GM10847 (cell line): Measurements from ENCODE around the gene CTTNBP2NL.

ENCODE experiments used
- POLR2A ChIP-seq: IDR thresholded peaks from 2 replicates; pipeline ENCODE4 v1.6.1; 2011; ENCODE audit not compliant: insufficient read length; ENCODE audit errors: extremely low read depth

Gene CTTNBP2NL, protein sequence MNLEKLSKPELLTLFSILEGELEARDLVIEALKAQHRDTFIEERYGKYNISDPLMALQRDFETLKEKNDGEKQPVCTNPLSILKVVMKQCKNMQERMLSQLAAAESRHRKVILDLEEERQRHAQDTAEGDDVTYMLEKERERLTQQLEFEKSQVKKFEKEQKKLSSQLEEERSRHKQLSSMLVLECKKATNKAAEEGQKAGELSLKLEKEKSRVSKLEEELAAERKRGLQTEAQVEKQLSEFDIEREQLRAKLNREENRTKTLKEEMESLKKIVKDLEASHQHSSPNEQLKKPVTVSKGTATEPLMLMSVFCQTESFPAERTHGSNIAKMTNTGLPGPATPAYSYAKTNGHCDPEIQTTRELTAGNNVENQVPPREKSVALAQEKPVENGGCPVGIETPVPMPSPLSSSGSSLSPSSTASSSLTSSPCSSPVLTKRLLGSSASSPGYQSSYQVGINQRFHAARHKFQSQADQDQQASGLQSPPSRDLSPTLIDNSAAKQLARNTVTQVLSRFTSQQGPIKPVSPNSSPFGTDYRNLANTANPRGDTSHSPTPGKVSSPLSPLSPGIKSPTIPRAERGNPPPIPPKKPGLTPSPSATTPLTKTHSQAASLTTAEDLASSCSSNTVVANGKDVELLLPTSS

DNA sequence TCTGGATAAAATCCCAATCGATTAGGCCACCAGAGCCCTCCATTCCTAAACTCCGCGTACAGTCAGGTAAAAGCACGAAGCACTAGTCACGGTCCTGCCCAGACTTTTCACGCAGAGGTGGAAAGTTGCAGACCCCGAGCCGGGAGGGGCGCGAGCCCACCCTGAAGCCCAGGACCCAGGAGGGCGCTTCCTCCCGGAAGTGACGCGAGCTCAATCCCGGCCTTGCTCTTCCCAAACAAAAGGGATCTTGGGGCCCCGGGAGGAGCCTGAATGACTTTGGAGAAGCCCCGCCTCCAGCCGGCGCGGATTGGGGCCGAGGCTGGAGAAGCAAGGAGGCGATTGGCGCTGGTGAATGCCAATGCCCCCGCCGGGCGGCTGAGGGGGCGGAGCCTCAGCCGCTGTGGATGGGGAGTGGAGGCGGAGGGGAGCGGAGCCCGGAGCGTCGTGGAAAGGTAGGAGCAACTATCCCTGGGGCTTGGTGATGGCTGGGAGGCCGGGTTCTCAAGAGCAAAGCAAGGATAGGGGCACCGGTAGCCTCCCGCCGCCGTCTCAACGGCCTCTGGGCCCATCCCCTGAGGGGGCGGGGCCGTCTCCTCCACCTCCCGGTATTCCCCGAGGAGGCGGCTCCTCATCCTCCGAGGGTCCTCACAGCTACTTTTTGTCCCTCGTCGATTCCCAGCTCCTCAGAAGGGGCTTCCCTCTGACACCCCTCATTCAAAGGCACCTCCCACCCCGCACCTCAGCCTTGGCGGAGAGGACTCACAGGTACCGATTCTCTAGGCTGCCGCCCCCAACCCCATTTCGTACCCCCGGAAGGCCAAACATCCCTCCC, at the start of gene CTTNBP2NL:
TSS of gene CTTNBP2NL (plus strand) at position 394 of the 832 bp plus-strand sequence. CDS start 19,952 bp downstream, outside the sequence.
- TF ChIP-seq POLR2A: no peak

DNA sequence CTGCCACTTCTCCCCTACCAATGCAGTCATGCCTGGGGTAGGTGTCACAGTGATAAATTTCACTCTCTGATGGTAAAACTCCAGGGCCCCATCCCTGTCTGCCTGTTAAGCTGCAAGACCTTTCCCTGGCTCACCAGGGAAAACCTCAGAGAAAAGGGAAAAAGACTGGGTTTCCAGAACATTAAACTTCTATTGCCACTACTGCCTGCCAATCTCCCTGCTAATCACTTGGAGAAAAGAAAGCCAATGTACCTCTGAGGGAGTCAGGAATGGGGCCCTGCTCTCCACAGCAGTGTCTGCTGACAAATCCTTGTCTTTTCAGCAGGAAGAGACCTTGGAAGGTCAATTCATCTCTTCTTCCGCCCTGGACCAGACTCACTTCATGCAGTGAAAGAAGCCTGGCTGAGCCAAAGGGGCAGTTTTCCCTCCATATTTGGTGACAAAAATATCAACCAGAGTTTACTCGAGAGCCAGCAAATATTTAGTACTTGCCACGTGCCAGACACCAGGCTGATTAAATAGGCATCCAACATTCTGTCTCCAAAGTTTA, 49.1 kb upstream of the CTTNBP2NL start:
- TF ChIP-seq POLR2A: no peak

DNA sequence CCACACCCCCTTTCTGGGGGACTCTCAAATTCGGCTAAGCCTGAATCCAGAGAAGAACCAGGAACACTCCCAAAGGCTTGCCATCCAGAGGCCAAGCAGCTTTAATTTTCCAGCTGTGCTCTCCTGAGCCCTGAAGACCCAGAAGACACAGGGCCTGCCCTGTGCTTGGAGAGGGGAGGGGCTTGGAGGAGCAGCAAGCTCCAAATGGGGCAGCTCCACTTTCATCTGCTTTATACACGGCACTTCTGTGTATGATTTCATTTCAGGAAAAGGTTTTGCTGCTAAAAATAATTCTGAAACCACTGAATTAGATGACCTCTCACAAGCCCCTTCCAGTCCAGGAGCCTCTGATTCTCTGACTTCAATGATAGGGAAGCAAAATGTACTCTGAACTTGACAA, 39.2 kb upstream of the CTTNBP2NL start:
- TF ChIP-seq POLR2A: no peak

DNA sequence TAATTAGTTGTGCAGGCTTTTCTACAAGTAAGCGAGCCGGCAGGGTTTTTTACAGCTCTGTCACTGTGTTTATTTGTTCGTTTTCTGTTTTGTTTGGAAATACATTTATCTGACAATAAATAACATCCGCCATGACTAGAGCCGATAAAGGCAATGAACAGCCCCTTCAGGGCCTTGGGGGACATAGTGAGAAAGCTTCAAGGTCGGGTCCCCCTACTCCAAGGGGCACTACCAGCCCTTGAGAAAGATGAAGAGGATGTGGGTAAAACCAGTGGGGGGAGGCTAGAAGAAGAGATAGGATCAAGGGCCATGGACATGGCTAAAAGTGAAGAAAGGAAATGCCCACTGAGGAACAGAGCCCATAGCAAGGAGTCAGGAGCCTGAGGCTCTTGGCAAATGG, 38.5 kb upstream of the CTTNBP2NL start:
- TF ChIP-seq POLR2A: no peak

DNA sequence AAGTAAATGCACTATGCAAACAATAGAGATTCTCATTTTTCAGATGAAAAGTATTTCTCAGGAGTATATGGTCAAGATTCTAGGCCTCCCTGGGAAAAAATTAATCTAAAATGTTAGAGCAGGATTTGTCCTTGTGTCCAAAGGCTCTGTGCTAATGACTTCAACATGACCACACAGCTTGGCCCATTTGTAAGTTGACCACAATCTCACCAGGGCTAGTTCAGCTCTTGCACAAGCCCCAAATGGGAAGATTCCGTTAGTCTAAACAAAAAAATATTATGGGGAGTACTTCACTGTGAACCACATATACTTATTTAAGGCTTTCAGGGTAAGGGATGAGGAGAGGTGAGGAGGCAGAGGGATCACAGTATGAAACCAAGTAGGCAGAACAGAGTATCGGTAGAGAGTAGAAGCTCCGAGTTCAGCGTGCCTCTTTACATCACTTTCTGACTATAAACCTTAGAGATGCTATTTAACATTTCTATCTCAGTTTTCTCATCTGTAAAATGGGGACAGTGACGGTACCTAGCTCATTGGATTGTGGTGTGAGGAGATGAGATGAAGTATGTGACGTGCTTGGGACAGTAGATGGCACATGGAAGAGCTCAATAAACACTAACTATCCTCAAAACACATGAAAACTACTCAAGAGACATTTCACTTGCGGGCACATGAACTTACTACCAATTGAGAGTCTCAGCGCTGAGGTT, 37.8 kb upstream of the CTTNBP2NL start:
- TF ChIP-seq POLR2A: no peak

GRCh38 chr1:112358798-112359408, 37.1 kb upstream of the CTTNBP2NL start:
- TF ChIP-seq POLR2A: no peak

- no peak for TF ChIP-seq POLR2A
Observed at GRCh38 chr1:112359961-112360767, 35.9 kb upstream of the CTTNBP2NL start.

DNA sequence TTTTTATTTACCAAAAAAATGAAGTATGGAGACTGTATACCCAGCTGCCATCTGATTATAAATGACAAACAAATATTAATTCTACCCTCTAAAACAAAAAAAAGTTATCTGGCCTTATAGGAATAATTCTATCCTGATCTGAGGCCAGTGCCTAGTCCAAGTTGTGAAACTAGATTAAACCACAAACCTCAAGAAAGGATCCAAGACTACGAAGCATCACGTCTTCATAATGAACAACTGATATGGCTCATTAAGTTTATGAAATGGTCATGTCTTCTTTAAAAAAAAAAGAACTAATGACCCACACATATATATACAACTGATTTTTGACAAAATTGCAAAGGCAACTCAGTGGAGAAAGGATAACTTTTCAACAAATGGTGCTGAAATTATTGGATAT, 32.4 kb upstream of the CTTNBP2NL start:
- no peak for TF ChIP-seq POLR2A

- TF ChIP-seq POLR2A: no peak
Observed at GRCh38 chr1:112368198-112368597, 27.8 kb upstream of the CTTNBP2NL start.

- no peak for TF ChIP-seq POLR2A
Observed at GRCh38 chr1:112369392-112370285, 26.4 kb upstream of the CTTNBP2NL start.

GRCh38 chr1:112370996-112371395, 25.0 kb upstream of the CTTNBP2NL start:
- TF ChIP-seq POLR2A: no peak

- TF ChIP-seq POLR2A: no peak
Observed at GRCh38 chr1:112371775-112372174, 24.2 kb upstream of the CTTNBP2NL start.

GRCh38 chr1:112373806-112374205, 22.2 kb upstream of the CTTNBP2NL start:
- no peak for TF ChIP-seq POLR2A
